Measurements from ENCODE around the gene LRMDA.

Gene LRMDA

DNA sequence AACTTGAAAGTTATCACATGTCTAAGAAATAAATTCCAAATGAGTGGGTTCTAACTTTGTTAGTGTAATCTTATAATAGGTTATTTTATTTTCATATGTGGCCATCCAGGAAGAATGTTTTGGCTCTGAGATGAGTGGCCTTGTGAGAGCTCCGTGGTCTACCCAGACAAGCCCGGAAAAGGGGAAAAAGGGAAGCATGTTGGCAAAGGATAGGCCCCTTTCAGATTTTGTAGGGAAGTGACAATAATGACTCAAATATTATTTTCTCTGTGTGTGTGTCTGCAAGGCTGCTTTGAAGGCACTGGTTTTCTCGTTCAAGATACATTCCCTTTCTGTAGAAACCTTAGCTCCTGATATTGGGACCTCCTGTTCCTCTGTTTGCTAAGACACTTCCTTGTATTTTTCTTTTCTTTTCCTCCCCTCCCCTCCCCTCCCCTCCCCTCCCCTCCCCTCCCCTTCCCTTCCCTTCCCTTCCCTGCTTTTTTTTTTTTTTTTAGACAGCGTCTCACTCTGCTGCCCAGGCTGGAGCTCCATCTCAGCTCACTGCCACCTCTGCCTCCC is 240.8 kb downstream of the LRMDA start:
- DNase-seq (ENCODE audit: low read depth) = no peak

DNA sequence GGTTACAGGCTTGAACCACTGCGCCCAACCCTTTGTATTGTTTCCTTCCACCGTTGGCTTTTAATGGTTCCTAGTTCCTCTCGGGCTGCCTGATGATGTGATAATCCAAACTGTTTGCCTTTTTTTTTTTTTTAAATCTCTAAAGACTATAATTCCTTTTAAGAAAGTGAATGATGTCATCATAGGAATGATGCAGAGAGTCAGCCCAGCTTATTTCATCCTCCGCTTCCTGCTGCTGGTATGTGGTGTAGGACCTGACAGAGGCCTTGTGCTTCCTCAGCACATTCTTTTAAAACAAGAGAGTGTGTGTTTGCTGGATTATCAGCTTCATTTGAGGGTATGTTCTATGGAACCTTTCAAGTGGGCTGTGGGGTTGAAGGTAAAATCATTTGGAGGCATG is 241.4 kb downstream of the LRMDA start:
- DNase-seq (ENCODE audit: low read depth) = no peak

DNA sequence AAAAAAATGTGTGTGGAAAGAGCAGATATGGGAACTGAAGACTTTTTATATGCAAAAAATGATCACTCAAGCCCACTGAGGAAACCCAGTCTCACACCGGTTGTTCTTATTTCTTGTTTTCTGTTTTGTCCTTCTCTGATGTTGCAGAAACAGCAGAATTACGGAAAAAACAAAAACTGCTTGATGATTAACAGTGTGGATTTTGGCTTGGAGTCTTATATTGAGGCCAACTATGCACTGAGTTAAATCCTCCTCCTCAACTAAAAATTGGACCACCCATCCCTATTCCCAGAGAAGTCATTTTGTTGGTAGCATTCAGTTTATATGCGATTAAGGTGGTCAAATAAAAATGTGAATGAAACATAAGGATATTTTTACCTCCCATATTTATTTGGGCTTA is 246.1 kb downstream of the LRMDA start:
- no peak for DNase-seq (ENCODE audit: low read depth)

DNA sequence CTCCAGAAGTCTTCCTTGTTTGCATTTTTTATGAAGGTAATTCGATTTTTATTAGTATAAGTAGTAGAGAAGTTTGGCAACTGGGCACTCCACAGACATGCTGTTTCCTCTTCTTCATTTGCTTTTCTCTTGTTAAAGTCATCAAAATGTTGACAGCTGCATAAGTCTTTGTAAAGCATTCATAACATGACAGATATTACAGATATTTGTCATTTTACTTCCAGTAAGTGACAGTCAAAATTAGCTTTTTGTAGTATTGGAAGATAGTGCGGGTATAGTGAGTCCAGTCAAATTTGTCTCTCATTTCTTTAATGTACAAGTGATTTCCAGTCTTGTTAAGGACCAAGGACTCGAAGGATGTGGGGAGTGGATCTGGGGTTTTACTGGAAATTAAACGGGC is 247.1 kb downstream of the LRMDA start:
- DNase-seq (ENCODE audit: low read depth) = no peak

DNA sequence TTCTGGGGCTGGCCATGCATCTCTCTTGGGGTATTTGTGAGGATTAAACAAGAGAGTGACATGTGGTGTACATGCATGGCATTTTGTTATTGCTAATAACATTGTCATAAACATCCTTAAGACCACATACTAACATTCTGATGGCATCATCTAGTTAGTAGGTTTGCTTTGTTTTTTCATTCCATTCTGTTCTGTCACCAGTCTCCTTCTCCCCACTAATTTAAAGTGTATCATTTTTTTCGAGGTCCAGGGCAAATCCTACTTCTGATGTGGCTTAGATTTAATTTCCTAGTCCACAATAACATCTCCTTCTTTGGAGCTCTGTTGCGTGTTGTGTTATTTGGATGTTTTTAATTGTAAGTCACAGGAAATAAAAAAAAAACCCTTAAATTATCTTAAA is 248.1 kb downstream of the LRMDA start:
- no peak for DNase-seq (ENCODE audit: low read depth)

- no peak for DNase-seq (ENCODE audit: low read depth)
Measured at GRCh38 chr10:75681334-75681733, 249.9 kb downstream of the LRMDA start.

- no peak for DNase-seq (ENCODE audit: low read depth)
Measured at GRCh38 chr10:75682649-75683557, 251.5 kb downstream of the LRMDA start.

DNA sequence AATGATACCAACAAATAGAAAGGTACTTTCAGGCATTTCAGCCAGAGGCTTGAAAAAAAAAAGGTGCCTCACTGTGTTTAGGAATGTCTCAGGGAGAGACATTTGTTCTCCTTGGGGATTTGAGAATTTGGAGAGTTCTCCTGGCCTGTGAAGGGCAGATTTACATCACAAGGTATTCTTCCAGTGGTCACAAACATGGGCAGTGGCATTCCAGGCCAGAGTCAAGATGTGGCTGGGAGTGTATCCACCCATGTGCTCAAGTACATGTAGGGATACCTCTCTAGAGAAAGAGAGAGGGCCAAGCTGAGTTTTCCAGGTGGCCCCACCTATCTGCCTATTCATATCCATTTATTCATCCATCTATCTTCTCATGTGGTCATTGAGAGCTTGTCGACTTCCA is 253.8 kb downstream of the LRMDA start:
- DNase-seq (ENCODE audit: low read depth) = no peak

DNA sequence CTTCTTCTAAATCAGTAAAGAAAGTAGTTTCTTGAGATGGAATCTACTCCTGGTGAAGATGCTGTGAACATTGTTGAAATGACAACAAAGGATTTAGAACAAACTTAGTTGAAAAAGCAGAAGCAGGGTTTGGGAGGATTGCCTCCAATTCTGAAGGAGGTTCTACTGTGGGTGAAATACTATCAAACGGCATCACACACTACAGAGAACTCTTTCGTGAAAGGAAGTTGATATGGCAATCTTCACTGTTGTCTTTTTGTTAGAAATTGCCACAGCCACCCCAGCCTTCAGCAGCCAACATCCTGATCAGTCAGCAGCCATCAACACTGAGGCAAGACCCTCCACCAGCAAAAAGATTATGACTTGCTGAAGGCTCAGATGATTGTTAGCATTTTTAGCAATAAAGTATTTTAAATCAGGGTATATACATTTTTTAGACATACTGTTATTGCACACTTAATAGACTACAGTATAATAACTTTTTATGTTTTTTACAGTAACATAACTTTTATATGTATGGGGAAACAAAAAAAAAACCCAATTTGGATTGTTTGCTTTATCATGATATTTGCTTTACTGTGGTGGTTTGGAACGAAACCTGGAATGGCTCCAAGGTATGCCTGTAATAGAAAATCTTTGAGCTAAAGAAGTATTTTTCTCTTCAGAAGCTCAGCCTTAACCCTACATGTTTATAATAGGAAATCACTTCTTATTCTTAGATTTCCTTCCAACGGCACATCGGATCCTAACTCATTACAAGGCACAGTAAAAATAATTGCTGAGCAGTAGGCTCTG is 257.3 kb downstream of the LRMDA start:
- DNase-seq (ENCODE audit: low read depth) = no peak

GRCh38 chr10:75693489-75693888 is 262.1 kb downstream of the LRMDA start:
- DNase-seq (ENCODE audit: low read depth) = no peak

DNA sequence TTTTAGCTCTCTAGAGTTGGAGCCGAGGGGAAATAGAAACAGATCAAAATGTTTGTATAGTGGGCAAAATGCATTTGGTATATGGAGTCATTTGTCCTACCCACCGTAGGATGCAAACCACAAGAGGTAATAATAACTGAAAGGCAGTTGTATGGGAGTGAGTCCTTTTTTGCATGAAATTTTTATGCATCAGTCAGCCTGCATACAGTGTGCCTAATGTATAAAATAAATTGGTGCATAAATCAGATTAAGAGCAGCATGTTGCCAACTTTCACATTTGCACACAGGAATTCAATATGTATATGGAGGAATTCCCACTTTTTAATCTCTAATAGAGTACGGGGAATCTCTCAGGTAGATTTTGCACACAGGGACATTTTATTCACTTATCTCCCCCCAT is 262.8 kb downstream of the LRMDA start:
- DNase-seq (ENCODE audit: low read depth) = no peak

- no peak for DNase-seq (ENCODE audit: low read depth)
Measured at GRCh38 chr10:75694790-75695189, 263.4 kb downstream of the LRMDA start.

DNA sequence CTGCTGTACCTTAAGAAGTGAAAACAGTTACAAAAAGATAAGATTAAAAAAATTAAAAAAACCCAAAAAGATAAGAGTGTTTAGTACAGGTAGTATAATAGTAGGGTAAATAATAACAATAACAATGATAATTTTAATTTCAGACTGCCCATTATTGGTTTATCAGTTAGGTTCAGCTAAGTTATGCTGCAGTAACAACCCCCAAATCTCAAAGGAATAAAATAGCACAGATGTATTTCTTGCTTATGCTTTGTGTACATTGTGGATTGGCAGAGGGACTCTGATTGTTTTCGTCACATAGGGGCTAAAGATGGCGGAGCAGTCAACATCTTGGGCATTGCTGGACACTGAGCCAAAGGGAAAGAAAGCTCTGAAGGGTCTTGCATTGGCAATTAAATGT is 264.6 kb downstream of the LRMDA start:
- DNase-seq (ENCODE audit: low read depth) = no peak

DNA sequence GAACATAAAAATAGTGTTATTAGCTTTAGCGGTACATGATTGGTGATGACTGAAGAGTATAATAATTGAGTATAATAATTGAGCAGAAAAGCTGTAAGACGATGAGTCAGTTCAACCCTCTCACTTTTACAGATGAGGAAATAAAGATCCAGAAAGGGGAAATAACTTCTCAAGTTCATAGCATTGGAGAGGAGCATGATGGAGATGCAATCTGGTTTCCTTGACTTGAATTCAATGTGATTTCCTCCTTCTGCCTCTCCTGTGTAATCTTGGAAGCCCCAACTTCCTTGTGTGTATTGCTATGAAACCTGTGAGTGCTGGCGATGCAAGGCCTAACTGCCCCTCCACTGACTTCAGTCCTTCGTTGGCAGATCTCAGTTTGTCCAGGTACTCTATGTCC is 265.1 kb downstream of the LRMDA start:
- DNase-seq (ENCODE audit: low read depth) = no peak

DNA sequence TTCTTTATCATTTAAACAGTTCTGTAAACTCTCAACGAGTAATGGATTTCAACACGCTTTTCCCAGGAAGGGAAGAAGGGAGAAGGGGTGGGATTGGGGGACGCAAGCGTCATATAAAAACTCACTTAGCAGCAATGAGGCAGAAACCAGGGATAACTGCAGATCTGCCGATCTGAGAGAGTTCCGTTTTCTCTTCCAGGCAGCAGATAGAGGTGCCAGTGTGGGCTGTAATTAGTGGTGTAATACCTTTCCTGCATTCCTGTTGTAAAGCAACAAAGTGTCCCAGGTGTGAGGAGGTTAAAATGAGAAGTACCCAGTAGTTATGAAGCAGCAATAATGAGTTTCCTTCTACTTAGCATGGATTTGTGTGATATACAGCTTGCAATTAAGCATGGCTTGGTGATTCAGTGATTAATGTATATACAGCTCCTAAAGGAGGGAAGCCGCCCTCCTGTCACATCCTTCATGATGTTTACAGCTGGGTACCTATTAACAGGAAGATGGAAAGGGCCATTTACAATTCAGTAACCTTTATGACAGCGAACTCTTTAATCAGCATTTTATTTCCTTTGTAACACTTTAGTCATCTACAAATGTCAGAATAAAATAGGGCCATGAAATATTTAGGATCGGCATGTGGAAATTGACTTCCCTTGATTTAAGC is 271.9 kb downstream of the LRMDA start:
- no peak for DNase-seq (ENCODE audit: low read depth)

DNA sequence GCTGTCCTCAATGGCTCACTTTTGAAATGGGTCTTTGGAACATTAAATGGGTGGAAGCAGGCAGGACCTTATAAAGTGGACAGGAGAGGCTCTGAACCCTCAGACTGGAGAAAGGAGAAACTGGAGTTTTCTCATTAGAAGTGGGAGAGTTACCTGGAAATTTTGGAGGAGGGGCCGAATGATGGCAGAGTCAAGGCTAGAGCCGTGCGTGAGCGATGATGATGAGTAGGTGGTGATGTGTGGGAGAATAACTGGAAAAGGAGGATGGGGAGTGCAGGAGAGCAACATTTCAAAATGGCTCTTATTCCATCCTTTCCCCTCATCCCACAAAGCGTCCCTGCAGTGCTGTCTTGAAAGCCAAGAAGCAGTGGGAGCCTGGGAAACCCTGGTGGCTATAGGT is 274.0 kb downstream of the LRMDA start:
- DNase-seq (ENCODE audit: low read depth) = no peak

GRCh38 chr10:75707080-75707840 is 275.8 kb downstream of the LRMDA start:
- DNase-seq (ENCODE audit: low read depth) = no peak

DNA sequence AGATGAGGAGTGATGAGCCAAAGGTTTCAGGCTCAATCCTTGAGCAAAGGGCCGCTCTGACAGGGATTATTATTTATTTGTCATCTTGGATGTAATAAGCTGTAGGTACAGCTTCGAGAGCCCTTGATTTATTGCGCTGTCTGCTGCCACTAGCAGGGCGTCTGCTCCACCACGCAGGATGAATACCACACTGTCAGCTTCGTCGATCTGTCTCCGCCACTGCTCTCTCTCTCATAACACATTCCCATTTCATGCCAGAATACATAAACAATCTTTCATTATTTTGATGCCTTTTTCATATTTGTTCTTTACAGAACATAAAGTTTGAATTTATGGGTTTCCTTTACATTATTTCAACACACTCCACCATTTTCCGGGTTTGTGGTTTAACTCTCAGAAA is 276.6 kb downstream of the LRMDA start:
- no peak for DNase-seq (ENCODE audit: low read depth)

DNA sequence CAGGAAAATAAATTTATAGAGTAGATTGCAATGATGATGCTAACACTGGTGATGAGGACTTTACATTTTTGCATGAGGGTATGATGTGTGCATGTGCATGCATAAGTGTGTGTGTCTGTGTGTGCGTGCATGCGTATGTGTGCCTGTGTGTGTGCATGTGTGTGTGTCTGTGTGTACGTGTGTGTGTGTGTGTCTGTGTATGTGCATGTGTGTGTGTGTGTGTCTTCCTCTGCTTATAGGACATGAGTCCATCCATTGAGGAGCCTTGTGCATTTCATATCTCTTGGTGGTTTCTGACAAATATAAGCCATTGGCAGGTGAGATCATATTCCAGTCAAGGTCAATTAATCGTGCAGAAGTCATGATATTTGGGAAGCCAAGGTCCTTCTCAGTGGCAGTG is 277.8 kb downstream of the LRMDA start:
- DNase-seq (ENCODE audit: low read depth) = no peak

GRCh38 chr10:75709811-75710210 is 278.4 kb downstream of the LRMDA start:
- DNase-seq (ENCODE audit: low read depth) = no peak

GRCh38 chr10:75712242-75712880 is 280.9 kb downstream of the LRMDA start:
- DNase-seq (ENCODE audit: low read depth) = no peak

Data from activated T-helper 9 cell treated with anti-CD3 and anti-CD28 coated beads, Interleukin-2, amount 50 U/mL, for 16 hours (primary cell).